Smooth muscle cell (in vitro differentiated cells): ENCODE results near the gene COPZ1. TPM values are rescaled to one million over a fixed set of nuclear protein-coding genes. Genes with fewer than 3 reads are reported as not detected.
"Not testable (repeated sequence)": the region's sequence is repeated elsewhere in the genome, so short reads cannot be mapped to it uniquely, and the experiment has no call there.

ENCODE experiments used
- DNase-seq: peaks from one replicate; lab custom pipeline; 2025; ENCODE audit not compliant: unreplicated experiment; lab: John Stamatoyannopoulos, UW
- H2AFZ ChIP-seq: fragments of 200-600 bp; sonication (generic); 2 replicates; pipeline ENCODE4 v1.6.0; 2016; ENCODE audit warnings: antibody characterized with exemption, low read depth, mild to moderate bottlenecking
- H3F3A ChIP-seq: fragments of 200-600 bp; sonication (generic); 2 replicates; pipeline ENCODE4 v1.6.0; 2017; ENCODE audit warnings: antibody characterized with exemption, low read depth
- H3K27ac ChIP-seq: fragments of 200-600 bp; sonication (generic); 2 replicates; pipeline ENCODE4 v1.5.1; 2016; ENCODE audit warnings: low read depth, mild to moderate bottlenecking
- H3K27me3 ChIP-seq: fragments of 200-600 bp; sonication (generic); 2 replicates; pipeline ENCODE4 v1.6.1; 2016; ENCODE audit warnings: low read depth, mild to moderate bottlenecking
- H3K36me3 ChIP-seq: fragments of 200-600 bp; sonication (generic); 2 replicates; pipeline ENCODE4 v1.5.1; 2016; ENCODE audit warnings: low read depth
- H3K4me1 ChIP-seq: fragments of 200-600 bp; sonication (generic); 2 replicates; pipeline ENCODE4 v1.5.1; 2016; ENCODE audit warnings: low read depth
- H3K4me2 ChIP-seq: fragments of 200-600 bp; sonication (generic); 2 replicates; pipeline ENCODE4 v1.6.0; 2016; ENCODE audit warnings: mild to moderate bottlenecking
- H3K4me3 ChIP-seq: fragments of 200-600 bp; sonication (generic); 2 replicates; pipeline ENCODE4 v1.5.1; 2016; ENCODE audit warnings: mild to moderate bottlenecking
- H3K79me2 ChIP-seq: fragments of 200-600 bp; sonication (generic); 2 replicates; pipeline ENCODE4 v1.6.0; 2016; ENCODE audit warnings: low read depth, mild to moderate bottlenecking
- H3K9ac ChIP-seq: fragments of 200-600 bp; sonication (generic); 2 replicates; pipeline ENCODE4 v1.6.0; 2016; ENCODE audit warnings: low read depth
- H3K9me3 ChIP-seq: fragments of 200-600 bp; sonication (generic); replicated peaks from 2 replicates; pipeline ENCODE4 v1.5.1; 2016; ENCODE audit warnings: low read depth
- H4K20me1 ChIP-seq: fragments of 200-600 bp; sonication (generic); 2 replicates; pipeline ENCODE4 v1.6.0; 2016; ENCODE audit warnings: low read depth
- CTCF ChIP-seq: fragments of 200-600 bp; sonication (generic); IDR thresholded peaks from 2 replicates; pipeline ENCODE4 v1.5.1; 2017; ENCODE audit warnings: borderline replicate concordance, mild to moderate bottlenecking, antibody characterized with exemption; ENCODE audit not compliant: insufficient read depth, poor library complexity, severe bottlenecking
- WGBS: methylation state at CpG from one replicate; pipeline ENCODE4 v1.1.7; 2016; ENCODE audit warnings: low lambda C conversion rate; 5-methylcytosine and 5-hydroxymethylcytosine counted together
- polyA plus RNA-seq: library from polyadenylated mRNA; unstranded; fragments of >200 nt; fragmentation: Nextera tagmentation; extraction: Ambion mirVana; gene quantifications from 2 replicates; pipeline ENCODE4 v1.2.1, GENCODE V29; 2016
- total RNA-seq: library from RNA; depleted of rRNA; stranded (reverse); fragments of >200 nt; gene quantifications from 2 replicates; pipeline ENCODE4 v1.2.3, GENCODE V29; 2014

The COPZ1 gene
- total and polyA plus RNA-seq, 2 experiments from 2014 or later: 147 to 214 TPM

GRCh38 chr12:54282949-54283593 is 41.9 kb upstream of the COPZ1 start:
- H3K4me1 ChIP-seq: peaks cover 30% of the 10 kb centered on the region
- peak overlapping the region; percentile 74 for H3K4me3 ChIP-seq
- peaks cover 74% of the 10 kb centered on the region for H4K20me1 ChIP-seq
- no peaks in the 10 kb centered on the region for H3K9me3 ChIP-seq
- WGBS: 53% methylated on average over 11 of the region's 11 CpGs
- peak overlapping the region; percentile 88 for H3K27ac ChIP-seq
- H2AFZ ChIP-seq: no peak overlapping the region
- peak overlapping the region; percentile 96 for H3K4me2 ChIP-seq
- peaks cover 21% of the 10 kb centered on the region for H3K36me3 ChIP-seq
- H3K79me2 ChIP-seq: peaks cover 49% of the 10 kb centered on the region
- H3F3A ChIP-seq: peaks cover 53% of the 10 kb centered on the region
- no peaks in the 10 kb centered on the region for H3K27me3 ChIP-seq
- TF ChIP-seq CTCF: no peak
- no peak for DNase-seq
- H3K9ac ChIP-seq: peak overlapping the region; percentile 90

- peaks cover 80% of the 10 kb centered on the region for H4K20me1 ChIP-seq
- peaks cover 60% of the 10 kb centered on the region for H3F3A ChIP-seq
- 69% methylated on average over 2 of the region's 2 CpGs for WGBS
- peak overlapping the region; percentile 96 for H3K4me2 ChIP-seq
- not testable (repeated sequence) for DNase-seq, H2AFZ ChIP-seq, H3K9me3 ChIP-seq, H3K27me3 ChIP-seq
- H3K9ac ChIP-seq: peak overlapping the region; percentile 24
- H3K36me3 ChIP-seq: peaks cover 21% of the 10 kb centered on the region
- peak overlapping the region; percentile 74 for H3K4me3 ChIP-seq
- H3K79me2 ChIP-seq: peaks cover 38% of the 10 kb centered on the region
- peak overlapping the region; percentile 88 for H3K27ac ChIP-seq
- H3K4me1 ChIP-seq: peaks cover 23% of the 10 kb centered on the region
Observed at GRCh38 chr12:54284070-54284780, 40.7 kb upstream of the COPZ1 start.

GRCh38 chr12:54285150-54286041 is 39.5 kb upstream of the COPZ1 start:
- Histone ChIP-seq H4K20me1 (peaks cover 80% of the 10 kb centered on the region), H3K4me2 (peak overlapping the region; percentile 40), H3K79me2 (peaks cover 38% of the 10 kb centered on the region), H3K4me3 (peak overlapping the region; percentile 19), H2AFZ (no peak overlapping the region), H3K9ac (no peak overlapping the region), H3F3A (peaks cover 63% of the 10 kb centered on the region), H3K9me3 (no peaks in the 10 kb centered on the region), H3K4me1 (peaks cover 23% of the 10 kb centered on the region), H3K27ac (peak overlapping the region; percentile 34), H3K36me3 (peaks cover 21% of the 10 kb centered on the region), H3K27me3 (no peaks in the 10 kb centered on the region)
- WGBS: 88% methylated on average over 5 of the region's 5 CpGs
- TF ChIP-seq CTCF: peak; percentile 30
- DNase-seq: no peak
